PC-9 (cell line): Measurements from ENCODE around the gene LRATD1. TPM values are rescaled to one million over a fixed set of nuclear protein-coding genes. Genes with fewer than 3 reads are reported as not detected.

Experiments
- BruUV-seq: library from RNA; stranded (reverse); fragments of 400-500 nt; replicated peaks from 2 replicates; lab custom pipeline; 2021; lab: Mats Ljungman, UMichigan
- CTCF ChIA-PET: fragments of 300-600 bp; sonication (Branson Sonifier 250); formaldehyde crosslinking; loops from one replicate; lab custom pipeline; 2022; ENCODE audit warnings: antibody characterized with exemption; lab: Charles Lee
- POLR2A ChIA-PET: fragments of 300-600 bp; sonication (Branson Sonifier 250); formaldehyde crosslinking; loops from one replicate; lab custom pipeline; 2022; ENCODE audit warnings: antibody characterized with exemption; ENCODE audit not compliant: unreplicated experiment; lab: Charles Lee
- DNase-seq, 2 experiments: peaks; one replicate each; pipeline versions ENCODE4 v3.0.0 to v3.0.0-alpha.2; 2015 to 2022; ENCODE audit warnings: mixed read lengths in 1 of 2
- H2AFZ ChIP-seq: fragments of 200-600 bp; sonication (generic); 2 replicates; pipeline ENCODE4 v1.8.1; 2017; ENCODE audit warnings: antibody characterized with exemption
- H3F3A ChIP-seq: fragments of 200-600 bp; sonication (generic); 2 replicates; pipeline ENCODE4 v1.8.1; 2017; ENCODE audit warnings: antibody characterized with exemption, mild to moderate bottlenecking, low read depth; ENCODE audit not compliant: insufficient read depth
- H3K27ac ChIP-seq: fragments of 200-600 bp; sonication (generic); 2 replicates; pipeline ENCODE4 v1.6.1; 2016; ENCODE audit warnings: mixed run types
- H3K27me3 ChIP-seq: fragments of 200-600 bp; sonication (generic); 2 replicates; pipeline ENCODE4 v1.6.1; 2016; ENCODE audit warnings: low read depth, mixed run types; ENCODE audit not compliant: insufficient read depth
- H3K36me3 ChIP-seq: fragments of 200-600 bp; sonication (generic); 2 replicates; pipeline ENCODE4 v1.6.1; 2016; ENCODE audit warnings: low read depth, mixed run types
- H3K4me1 ChIP-seq: fragments of 200-600 bp; sonication (generic); replicated peaks from 2 replicates; pipeline ENCODE4 v1.6.1; 2016; ENCODE audit warnings: mixed run types; ENCODE audit not compliant: insufficient read depth
- H3K4me2 ChIP-seq: fragments of 200-600 bp; sonication (generic); 2 replicates; pipeline ENCODE4 v1.6.1; 2017; ENCODE audit warnings: mixed run types
- H3K4me3 ChIP-seq: fragments of 200-600 bp; sonication (generic); 2 replicates; pipeline ENCODE4 v1.6.1; 2016; ENCODE audit warnings: mixed run types
- H3K79me2 ChIP-seq: fragments of 200-600 bp; sonication (generic); 2 replicates; pipeline ENCODE4 v1.6.1; 2017; ENCODE audit warnings: low read depth, mixed run types
- H3K9me2 ChIP-seq: fragments of 200-600 bp; sonication (generic); 2 replicates; pipeline ENCODE4 v1.8.1; 2017; ENCODE audit warnings: mild to moderate bottlenecking; ENCODE audit not compliant: insufficient read depth
- H3K9me3 ChIP-seq: fragments of 200-600 bp; sonication (generic); 2 replicates; pipeline ENCODE4 v1.8.1; 2016; ENCODE audit warnings: low read depth; ENCODE audit not compliant: insufficient read depth
- H4K20me1 ChIP-seq: fragments of 200-600 bp; sonication (generic); 2 replicates; pipeline ENCODE4 v1.8.1; 2017; ENCODE audit not compliant: insufficient read depth
- CTCF ChIP-seq: fragments of 200-600 bp; sonication (generic); conservative IDR thresholded peaks from 2 replicates; pipeline ENCODE4 v1.6.1; 2017; ENCODE audit warnings: mixed run types, antibody characterized with exemption, mild to moderate bottlenecking, moderate library complexity
- EZH2 ChIP-seq: fragments of 200-600 bp; sonication (generic); IDR thresholded peaks from 2 replicates; pipeline ENCODE4 v1.8.0; 2017; ENCODE audit warnings: antibody characterized with exemption, low read depth
- intact Hi-C: fragments of 100-400 bp; cut with micrococcal nuclease; formaldehyde crosslinking; loops from one replicate; pipeline ENCODE4 v1.10.0; 2022; ENCODE audit not compliant: unreplicated experiment
- total RNA-seq: library from RNA; stranded (reverse); gene quantifications from 2 replicates; pipeline ENCODE4 v1.2.3, GENCODE V29; 2021

The LRATD1 gene
- total RNA-seq, 1 experiment from 2014 or later = 3.8 TPM

DNA sequence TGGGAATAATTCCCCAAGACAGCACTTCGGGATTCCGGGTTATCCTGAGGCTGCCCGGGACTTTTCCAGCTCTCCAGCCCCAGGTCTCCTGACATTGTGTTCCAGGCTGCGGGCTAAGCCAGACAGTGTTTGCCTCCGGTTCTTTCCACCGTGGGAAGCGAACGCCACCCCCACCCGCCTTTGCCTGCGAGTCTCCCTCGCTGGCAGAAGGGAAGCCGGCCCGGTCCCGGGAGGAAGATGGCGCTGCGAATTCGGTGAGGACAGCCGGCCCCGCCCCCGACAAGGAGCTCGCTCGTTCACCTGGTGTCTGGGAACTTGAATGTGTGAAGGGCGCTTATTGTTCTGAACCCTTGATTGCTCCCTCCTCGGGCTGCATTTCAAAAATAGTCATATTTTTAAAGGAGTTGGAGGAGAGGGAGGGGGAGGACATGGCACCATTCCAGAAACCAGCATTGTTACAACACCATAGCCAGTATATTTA is 2.9 kb downstream of the LRATD1 start:
- TSS peak; percentile 12 for BruUV-seq
- peak overlapping the region; percentile 52 for H3K4me3 ChIP-seq
- no peak for TF ChIP-seq EZH2
- TF ChIP-seq CTCF = no peak
- no peaks in the 10 kb centered on the region for H3F3A ChIP-seq
- no peaks in the 10 kb centered on the region for H3K36me3 ChIP-seq
- H3K79me2 ChIP-seq = no peaks in the 10 kb centered on the region
- DNase-seq = peak; percentile 65 to 74
- H3K4me2 ChIP-seq = peak overlapping the region; percentile 71
- ChIA-PET POLR2A (interaction anchor here (0.7 kb wide), 2 partner anchors 35 to 115 kb away, joined by 5 to 8 read pairs; no protein-coding TSS in a partner anchor), CTCF (interaction anchor here (1.4 kb wide), 1 partner anchor 148 kb away, joined by 3 read pairs; no protein-coding TSS in a partner anchor)
- H3K9me2 ChIP-seq = no peaks in the 10 kb centered on the region
- intact Hi-C loops = loop anchor here (1.0 to 10.0 kb wide), 5 partner anchors 111 to 949 kb away; no protein-coding TSS in a partner anchor
- H3K9me3 ChIP-seq = no peaks in the 10 kb centered on the region
- no peaks in the 10 kb centered on the region for H3K4me1 ChIP-seq
- H2AFZ ChIP-seq = peak overlapping the region; percentile 80
- H3K27me3 ChIP-seq = peaks cover 18% of the 10 kb centered on the region; the same call in 1 of the 2 replicates
- no peaks in the 10 kb centered on the region for H4K20me1 ChIP-seq
- H3K27ac ChIP-seq = peak overlapping the region; percentile 47

DNA sequence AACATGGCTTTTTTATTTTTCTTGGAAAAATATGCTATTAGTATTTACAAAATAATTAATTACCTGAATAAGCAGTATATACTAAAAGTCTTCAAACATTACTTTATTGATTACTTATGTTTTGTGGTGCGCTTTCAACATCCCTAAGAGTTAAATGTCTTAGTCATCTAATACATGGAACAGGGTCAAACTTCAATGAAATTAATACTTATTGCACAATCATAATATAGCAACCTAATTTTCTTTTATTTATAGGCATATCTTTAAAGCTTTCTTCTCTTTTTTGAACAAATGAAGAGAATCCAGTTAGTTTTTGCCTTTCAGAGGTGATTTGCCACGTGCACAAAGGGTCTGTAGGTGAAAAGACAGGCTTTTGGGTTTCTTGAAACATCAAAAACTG is 6.0 kb downstream of the LRATD1 start:
- H3K4me1 ChIP-seq = no peaks in the 10 kb centered on the region
- DNase-seq = no peak
- H3K36me3 ChIP-seq = no peaks in the 10 kb centered on the region
- H3F3A ChIP-seq = no peaks in the 10 kb centered on the region
- ChIA-PET POLR2A (no interaction called here), CTCF (interaction anchor here (0.5 kb wide), 1 partner anchor 1800 kb away, joined by 4 read pairs; no protein-coding TSS in a partner anchor)
- H3K9me2 ChIP-seq = no peaks in the 10 kb centered on the region
- no peaks in the 10 kb centered on the region for H3K79me2 ChIP-seq
- no peak overlapping the region for H3K4me2 ChIP-seq
- no peak overlapping the region for H3K4me3 ChIP-seq
- peaks cover under 1% of the 10 kb centered on the region; the same call in 1 of the 2 replicates for H3K27me3 ChIP-seq
- no peak overlapping the region for H3K27ac ChIP-seq
- no peaks in the 10 kb centered on the region for H4K20me1 ChIP-seq
- H3K9me3 ChIP-seq = no peaks in the 10 kb centered on the region
- H2AFZ ChIP-seq = no peak overlapping the region
- TF ChIP-seq EZH2 (no peak), CTCF (no peak)
- intact Hi-C loops = loop anchor here (10.0 kb wide), 3 partner anchors 136 to 946 kb away; no protein-coding TSS in a partner anchor
- BruUV-seq = no TSS peak

GRCh38 chr2:14641116-14641515 is 8.6 kb downstream of the LRATD1 start:
- Histone ChIP-seq H3K9me3 (no peaks in the 10 kb centered on the region), H3K27ac (no peak overlapping the region), H4K20me1 (no peaks in the 10 kb centered on the region), H3K4me3 (no peak overlapping the region), H3F3A (no peaks in the 10 kb centered on the region), H3K9me2 (no peaks in the 10 kb centered on the region), H3K27me3 (no peaks in the 10 kb centered on the region), H2AFZ (no peak overlapping the region), H3K79me2 (no peaks in the 10 kb centered on the region), H3K36me3 (no peaks in the 10 kb centered on the region), H3K4me1 (no peaks in the 10 kb centered on the region), H3K4me2 (no peak overlapping the region)
- no peak for DNase-seq
- POLR2A ChIA-PET = no interaction called here
- TF ChIP-seq CTCF (no peak), EZH2 (no peak)
- intact Hi-C loops = no loop called here
- BruUV-seq = no TSS peak
- CTCF ChIA-PET = interaction anchor here (0.5 kb wide), 1 partner anchor 1591 kb away, joined by 7 read pairs; no protein-coding TSS in a partner anchor
